Esophagus (tissue), 2 donors: ENCODE measurements around the gene RDX. TPM values are rescaled to one million over a fixed set of nuclear protein-coding genes. Genes with fewer than 3 reads are reported as not detected.
"Not testable (repeated sequence)": the region's sequence is repeated elsewhere in the genome, so short reads cannot be mapped to it uniquely, and the experiment has no call there.

Experiments used
- H3K27ac ChIP-seq, 2 donors: one replicate each; pipeline ENCODE4 v1.5.1; 2013; ENCODE audit warnings: low read depth in 2 of 2, mild to moderate bottlenecking in 2 of 2, inconsistent platforms in 1 of 2, low read length in 1 of 2, moderate library complexity in 1 of 2
- H3K27me3 ChIP-seq, 2 donors: one replicate each; pipeline ENCODE4 v1.6.1; 2013; ENCODE audit warnings: low read length in 2 of 2, control low read depth in 1 of 2, mild to moderate bottlenecking in 1 of 2; ENCODE audit not compliant: insufficient read depth in 2 of 2, control insufficient read depth in 1 of 2
- H3K36me3 ChIP-seq, 2 donors: one replicate each; pipeline ENCODE4 v1.6.1; 2013; ENCODE audit warnings: low read length in 1 of 2; ENCODE audit not compliant: control insufficient read depth in 2 of 2, insufficient read depth in 2 of 2
- H3K4me1 ChIP-seq, 2 donors: one replicate each; pipeline ENCODE4 v1.6.1; 2013; ENCODE audit warnings: low read length in 1 of 2; ENCODE audit not compliant: control insufficient read depth in 2 of 2, insufficient read depth in 2 of 2
- H3K4me3 ChIP-seq, 2 donors: one replicate each; pipeline ENCODE4 v1.5.1; 2013; ENCODE audit warnings: low read length in 2 of 2, mild to moderate bottlenecking in 2 of 2, low read depth in 1 of 2, moderate library complexity in 1 of 2
- H3K9me3 ChIP-seq, 2 donors: one replicate each; pipeline ENCODE4 v1.6.1; 2013; ENCODE audit warnings: mild to moderate bottlenecking in 2 of 2, low read depth in 1 of 2, low read length in 1 of 2, moderate library complexity in 1 of 2; ENCODE audit not compliant: control insufficient read depth in 2 of 2, insufficient read depth in 1 of 2
- WGBS, 2 donors: extraction: QIAGEN DNeasy Blood & Tissue Kit; methylation state at CpG; one replicate each; pipeline ENCODE4 v1.1.7; 2013; 5-methylcytosine and 5-hydroxymethylcytosine counted together
- polyA plus RNA-seq, 2 donors: library from polyadenylated mRNA; stranded (reverse); fragments of 200-250 nt; gene quantifications; one replicate each; pipeline ENCODE4 v1.2.3, GENCODE V29; 2013
- donor health status: healthy with polysubstance abuse.
- donor health status: Bipolar disorder and iron deficiency.

The RDX gene
- polyA plus RNA-seq, 2 donors: 14.4 to 15.9 TPM

DNA sequence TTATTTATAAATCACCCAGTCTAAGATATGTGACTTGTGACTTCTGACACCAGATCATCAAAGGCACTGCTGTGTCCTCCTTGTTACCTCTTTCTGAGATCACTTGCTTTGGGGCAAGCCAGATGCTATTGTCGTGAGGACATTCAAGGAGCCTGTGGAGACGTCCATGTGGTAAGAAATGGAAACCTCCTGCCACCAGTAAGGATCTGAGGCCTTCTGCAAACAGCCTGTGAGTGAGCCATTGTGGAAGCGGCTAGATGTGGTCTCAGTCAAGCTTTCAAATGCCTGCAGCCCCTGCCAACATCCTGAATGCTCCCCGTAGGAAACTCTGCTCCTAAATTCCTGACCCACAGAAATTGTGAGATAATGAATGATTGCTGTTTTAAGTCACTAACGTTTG lies 11.7 kb upstream of the RDX start:
- H3K27me3 ChIP-seq: no peaks in the 10 kb centered on the region
- H3K4me3 ChIP-seq: no peak overlapping the region
- no peaks in the 10 kb centered on the region for H3K9me3 ChIP-seq
- no peaks in the 10 kb centered on the region for H3K36me3 ChIP-seq
- 74% methylated on average over 5 of the region's 5 CpGs for WGBS, 2 donors
- no peaks in the 10 kb centered on the region for H3K4me1 ChIP-seq
- H3K27ac ChIP-seq: no peak overlapping the region

DNA sequence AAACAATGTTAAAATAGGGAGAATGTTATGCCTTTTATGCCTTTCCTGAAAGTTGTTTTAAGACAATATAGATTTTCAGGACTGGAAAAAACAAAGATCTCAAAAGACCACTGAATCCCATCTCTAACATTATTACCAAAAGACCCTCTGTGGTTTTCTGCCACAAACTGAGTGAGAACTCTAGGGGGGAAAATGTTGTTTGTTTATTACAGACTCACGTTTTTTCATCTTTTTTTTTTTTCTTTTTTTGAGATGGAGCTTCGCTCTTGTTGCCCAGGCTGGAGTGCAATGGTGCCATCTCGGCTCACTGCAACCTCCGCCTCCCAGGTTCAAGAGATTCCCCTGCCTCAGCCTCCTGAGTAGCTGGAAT lies 9.6 kb upstream of the RDX start:
- not testable (repeated sequence) for H3K27me3 ChIP-seq, H3K9me3 ChIP-seq, H3K36me3 ChIP-seq, H3K27ac ChIP-seq, H3K4me3 ChIP-seq, H3K4me1 ChIP-seq
- WGBS, 2 donors: 71 to 77% methylated on average over 4 of the region's 4 CpGs

DNA sequence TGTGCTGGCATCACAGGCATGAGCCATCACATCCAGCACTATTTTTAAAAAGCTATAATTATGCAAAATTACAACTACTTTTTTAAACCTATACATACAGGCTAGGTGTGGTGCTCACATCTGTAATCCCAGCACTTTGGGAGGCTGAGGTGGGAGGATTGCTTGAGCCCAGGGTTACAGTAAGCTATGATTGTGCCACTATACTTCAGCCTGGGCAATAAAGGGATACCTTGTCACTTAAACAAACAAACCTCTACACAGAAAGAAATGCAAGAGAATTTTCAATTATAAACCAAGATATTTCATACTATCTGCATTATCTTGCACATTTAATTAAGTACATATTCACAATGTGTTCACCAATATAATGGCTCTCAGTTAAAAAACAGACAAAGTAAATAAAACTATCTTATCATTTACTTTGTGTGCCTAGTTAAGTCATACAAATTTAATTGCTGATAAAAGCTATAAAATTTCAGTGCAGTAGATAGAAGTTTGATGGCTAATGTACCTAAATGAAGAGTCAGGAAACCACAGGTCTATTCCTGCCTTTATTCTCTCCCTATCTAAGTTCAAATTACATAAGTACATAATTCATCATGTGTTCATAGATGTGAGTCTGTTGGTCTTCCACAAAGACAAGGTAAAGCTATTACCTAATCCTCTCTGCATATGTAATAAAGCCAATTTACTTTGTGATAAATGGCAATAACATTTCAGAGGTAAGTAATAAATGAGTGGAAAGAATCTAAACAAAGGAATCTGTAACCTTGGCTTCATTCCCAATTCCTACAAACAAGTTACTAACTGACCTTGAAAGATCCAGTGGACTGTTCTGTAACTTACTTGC lies 9.0 kb upstream of the RDX start:
- H3K4me3 ChIP-seq: no peak overlapping the region
- no peaks in the 10 kb centered on the region for H3K4me1 ChIP-seq
- H3K27me3 ChIP-seq: no peaks in the 10 kb centered on the region
- H3K27ac ChIP-seq: no peak overlapping the region
- H3K36me3 ChIP-seq: no peaks in the 10 kb centered on the region
- no peaks in the 10 kb centered on the region for H3K9me3 ChIP-seq

DNA sequence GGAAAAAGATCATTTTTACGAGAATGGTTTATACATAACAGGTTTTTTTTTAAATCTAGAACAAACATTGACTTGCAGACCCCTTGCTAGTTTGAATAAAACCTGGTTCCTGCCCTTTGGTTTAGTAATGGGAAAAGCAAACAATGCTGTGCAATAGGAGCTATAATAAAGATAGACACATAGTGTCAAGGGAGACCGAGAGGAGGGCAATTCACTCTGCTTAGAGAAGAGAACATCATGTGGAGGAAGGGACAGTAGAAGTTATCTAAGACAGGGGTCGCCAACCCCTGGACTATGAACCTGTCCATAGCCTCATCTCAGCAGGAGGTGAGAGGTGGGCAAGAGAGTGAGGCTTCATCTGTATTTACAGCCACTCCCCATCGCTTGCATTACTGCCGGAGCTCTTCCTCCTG lies 7.0 kb upstream of the RDX start:
- Histone ChIP-seq H3K4me3 (no peak overlapping the region), H3K9me3 (no peaks in the 10 kb centered on the region), H3K27ac (no peak overlapping the region), H3K4me1 (no peaks in the 10 kb centered on the region), H3K36me3 (no peaks in the 10 kb centered on the region), H3K27me3 (no peaks in the 10 kb centered on the region)
- WGBS, 2 donors: 82 to 95% methylated on average over 5 of the region's 5 CpGs

DNA sequence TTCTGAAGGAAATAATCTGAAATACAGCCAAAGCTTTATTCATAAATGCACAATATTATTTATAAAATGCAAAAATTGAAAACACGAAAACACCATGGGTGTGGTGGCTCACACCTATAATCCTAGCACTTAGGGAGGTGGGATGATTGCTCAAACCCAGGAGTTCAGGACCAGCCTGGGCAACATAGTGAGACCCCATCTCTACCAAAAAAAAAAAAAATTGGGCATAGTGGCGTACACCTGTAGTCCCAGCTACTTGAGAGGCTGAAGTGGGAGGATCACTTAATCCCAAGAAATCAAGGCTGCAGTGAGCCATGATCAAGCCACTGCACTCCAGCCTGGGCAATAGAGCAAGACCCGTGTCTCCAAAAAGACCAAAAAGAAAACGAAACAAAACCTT lies 5.2 kb upstream of the RDX start:
- Histone ChIP-seq H3K36me3 (no peaks in the 10 kb centered on the region), H3K27me3 (no peaks in the 10 kb centered on the region), H3K27ac (no peak overlapping the region), H3K9me3 (no peaks in the 10 kb centered on the region), H3K4me1 (peaks cover 0 to 2% of the 10 kb centered on the region in 2 donors), H3K4me3 (no peak overlapping the region)
- WGBS, 2 donors: 96 to 97% methylated on average over 4 of the region's 4 CpGs

DNA sequence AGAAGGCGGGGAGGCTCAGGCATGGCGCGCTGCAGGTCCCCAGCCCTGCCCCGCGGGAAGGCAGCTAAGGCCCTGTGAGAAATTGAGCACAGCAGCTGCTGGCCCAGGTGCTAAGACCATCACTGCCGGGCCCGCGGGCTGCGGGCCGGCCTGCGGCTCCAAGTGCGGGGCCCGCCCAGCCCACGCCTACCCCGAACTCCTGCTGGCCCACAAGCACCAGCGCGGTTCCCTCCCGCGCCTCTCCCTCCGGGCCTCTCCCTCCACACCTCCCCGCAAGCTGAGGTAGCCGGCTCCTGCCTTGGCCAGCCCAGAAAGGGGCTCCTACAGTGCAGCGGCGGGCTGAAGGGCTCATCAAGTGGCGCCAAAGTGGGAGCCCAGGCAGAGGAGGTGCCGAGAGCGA lies 4.6 kb upstream of the RDX start:
- 98 to 99% methylated on average over 20 to 27 of the region's 27 CpGs for WGBS, 2 donors

DNA sequence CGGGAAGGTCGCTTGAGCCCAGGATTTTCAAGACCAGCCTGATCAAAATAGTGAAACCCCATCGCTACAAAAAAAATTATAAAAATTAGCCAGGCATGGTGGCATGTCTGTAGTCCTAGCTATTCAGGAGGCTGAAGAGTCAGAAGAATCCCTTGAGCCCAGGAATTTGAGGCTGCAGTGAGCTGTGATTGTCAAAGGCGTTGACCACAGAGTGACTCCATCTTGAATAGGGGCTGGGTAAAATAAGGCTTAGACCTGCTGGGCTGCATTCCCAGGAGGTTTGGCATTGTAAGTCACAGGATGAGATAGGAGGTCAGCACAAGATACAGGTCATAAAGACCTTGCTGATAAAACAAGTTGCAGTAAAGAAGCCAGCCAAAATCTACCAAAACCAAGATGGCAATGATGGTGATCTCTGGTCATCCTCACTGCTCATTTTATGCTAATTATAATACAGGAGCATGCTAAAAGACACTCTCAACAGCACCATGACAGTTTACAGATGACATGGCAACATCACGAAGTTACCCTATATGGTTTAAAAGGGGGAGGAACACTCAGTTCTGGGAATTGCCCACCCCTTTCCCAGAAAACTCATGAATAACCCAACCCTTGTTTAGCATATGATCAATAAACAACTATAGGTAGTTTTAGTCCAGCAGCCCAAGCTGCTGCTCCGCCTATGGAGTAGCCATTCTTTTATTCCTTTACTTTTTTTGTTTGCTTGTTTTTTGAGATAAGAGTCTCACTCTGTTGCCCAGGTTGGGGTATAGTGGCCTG lies 2.8 kb upstream of the RDX start:
- no peak overlapping the region for H3K4me3 ChIP-seq
- H3K27ac ChIP-seq: no peak overlapping the region
- H3K27me3 ChIP-seq: no peaks in the 10 kb centered on the region
- peaks cover 0 to 2% of the 10 kb centered on the region in 2 donors for H3K4me1 ChIP-seq
- no peaks in the 10 kb centered on the region for H3K36me3 ChIP-seq
- 93 to 95% methylated on average over 6 of the region's 6 CpGs for WGBS, 2 donors
- H3K9me3 ChIP-seq: no peaks in the 10 kb centered on the region

More for the DNA sequence above, 4.6 kb upstream of the RDX start:
- Histone ChIP-seq H3K27me3 (no peaks in the 10 kb centered on the region), H3K36me3 (no peaks in the 10 kb centered on the region), H3K9me3 (no peaks in the 10 kb centered on the region), H3K4me3 (no peak overlapping the region), H3K27ac (no peak overlapping the region), H3K4me1 (peaks cover 0 to 2% of the 10 kb centered on the region in 2 donors)

DNA sequence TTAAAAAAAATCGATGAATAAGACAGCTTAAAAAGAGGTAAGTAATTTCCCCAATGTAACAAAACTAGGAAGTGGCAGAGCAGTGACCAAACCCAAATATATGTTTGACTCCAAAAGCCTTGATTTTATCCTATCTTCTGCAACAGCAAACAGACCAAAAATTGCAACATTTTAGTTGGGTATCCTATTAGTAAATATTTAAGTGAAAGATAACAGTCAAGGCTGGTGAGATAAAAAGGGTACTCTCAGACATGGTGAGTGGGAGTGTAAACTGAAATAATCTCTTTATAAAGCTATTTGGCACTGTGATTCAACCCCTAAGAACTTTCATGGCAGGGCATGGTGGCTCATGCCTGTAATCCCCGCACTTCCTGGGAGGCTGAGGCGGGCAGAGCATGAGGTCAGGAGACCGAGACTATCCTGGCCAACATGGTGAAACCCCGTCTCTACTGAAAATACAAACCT lies 1.9 kb upstream of the RDX start:
- Histone ChIP-seq H3K27ac (no peak overlapping the region), H3K27me3 (no peaks in the 10 kb centered on the region), H3K9me3 (no peaks in the 10 kb centered on the region), H3K4me3 (no peak overlapping the region), H3K4me1 (peaks cover 0 to 2% of the 10 kb centered on the region in 2 donors), H3K36me3 (no peaks in the 10 kb centered on the region)
- 49 to 61% methylated on average over 5 of the region's 5 CpGs for WGBS, 2 donors

DNA sequence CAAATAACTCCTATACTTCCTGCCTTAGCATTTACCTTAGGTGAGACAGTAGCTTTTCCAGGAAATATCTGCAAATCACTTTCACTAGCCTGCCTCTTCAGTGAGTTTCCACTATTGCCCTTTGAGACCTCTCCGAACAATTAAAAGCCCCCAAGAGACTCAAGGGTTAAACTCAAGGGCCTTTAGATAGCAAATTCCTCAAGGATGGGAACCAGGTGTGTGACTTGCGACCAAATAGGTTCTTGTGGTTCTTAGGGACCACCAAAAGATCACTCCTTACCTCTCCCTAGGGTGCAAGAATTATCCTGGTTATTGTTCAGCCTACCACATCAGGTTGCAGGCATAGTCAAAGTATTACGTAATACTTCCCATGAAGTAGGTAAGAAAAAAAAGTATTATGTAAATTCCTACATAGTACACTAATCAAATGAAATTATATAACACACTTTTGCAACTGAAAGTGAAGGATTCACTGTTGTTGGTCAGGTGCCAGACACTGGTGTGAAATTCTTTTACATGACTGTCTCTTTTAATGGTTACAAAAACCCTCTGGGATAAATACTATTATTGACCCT lies 1.4 kb upstream of the RDX start:
- H3K36me3 ChIP-seq: no peaks in the 10 kb centered on the region
- H3K27me3 ChIP-seq: no peaks in the 10 kb centered on the region
- peak overlapping the region; percentile 3 to 34 for H3K27ac ChIP-seq
- WGBS, 2 donors: 57 to 68% methylated on average over 3 of the region's 3 CpGs
- no peaks in the 10 kb centered on the region for H3K9me3 ChIP-seq
- H3K4me1 ChIP-seq: peaks cover 0 to 2% of the 10 kb centered on the region in 2 donors
- H3K4me3 ChIP-seq: no peak overlapping the region
